A549 (cell line): Measurements from ENCODE around the gene TEX29.

Experiments
- CTCF ChIP-seq: fragments of >200 bp; sonication (Bioruptor Twin); formaldehyde crosslinking; IDR thresholded peaks from 3 replicates; pipeline ENCODE4 v1.5.1; 2016
- GATA3 ChIP-seq: IDR thresholded peaks from 2 replicates; pipeline ENCODE4 v1.6.1; 2012; ENCODE audit warnings: borderline replicate concordance
- KDM1A ChIP-seq: fragments of 200-600 bp; sonication (generic); IDR thresholded peaks from 2 replicates; pipeline ENCODE4 v1.6.1; 2016; ENCODE audit warnings: low read depth, mild to moderate bottlenecking
- MAX ChIP-seq: IDR thresholded peaks from 2 replicates; pipeline ENCODE4 v1.6.1; 2012
- TF ChIP-seq, protein P1 (sequence below): fragments of >200 bp; sonication (Bioruptor Twin); formaldehyde crosslinking; IDR thresholded peaks from 2 replicates; pipeline ENCODE4 v1.6.1; 2016

DNA sequence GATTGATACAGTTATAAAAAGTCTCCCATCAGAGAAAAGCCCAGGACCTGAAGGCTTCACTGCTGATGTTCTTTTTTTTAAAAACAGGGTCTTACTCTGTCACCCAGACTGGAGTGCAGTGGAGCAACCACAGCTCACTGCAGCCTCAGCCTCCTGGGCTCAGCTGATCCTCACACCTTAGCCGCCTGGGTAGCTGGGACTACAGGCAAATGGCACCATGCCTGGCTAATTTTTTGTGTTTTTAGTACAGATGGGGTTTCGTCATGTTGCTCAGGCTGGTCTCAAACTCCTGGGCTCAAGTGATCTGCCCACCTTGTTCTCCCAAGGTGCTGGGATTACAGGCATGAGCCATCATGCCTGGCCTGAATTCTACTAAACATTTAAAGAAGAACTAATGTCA lies 33.1 kb downstream of the TEX29 start:
- TF ChIP-seq CTCF (no peak), GATA3 (no peak), KDM1A (no peak), MAX (no peak)
- TF ChIP-seq, protein P1, sequence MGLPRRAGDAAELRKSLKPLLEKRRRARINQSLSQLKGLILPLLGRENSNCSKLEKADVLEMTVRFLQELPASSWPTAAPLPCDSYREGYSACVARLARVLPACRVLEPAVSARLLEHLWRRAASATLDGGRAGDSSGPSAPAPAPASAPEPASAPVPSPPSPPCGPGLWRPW, result no peak
